ENCODE results near the gene TTC28. TPM values are rescaled to one million over a fixed set of nuclear protein-coding genes. Genes with fewer than 3 reads are reported as not detected.

The TTC28 gene
- total and polyA plus RNA-seq, 10 of the 15 experiments (the other 5 are each of a cell fraction or from before 2014, with no cell fraction given), result 0.15 to 8.4 (median 1.4) TPM

- Histone ChIP-seq H3K4me1 (ENCODE audit: control insufficient read depth, insufficient read depth, low read length) (no peaks in the 10 kb centered on the region), H3K9ac (ENCODE audit: control insufficient read depth, insufficient read depth, low read length) (no peak overlapping the region), H3K27me3 (replicated peaks in 1 of 2; ENCODE audit: control insufficient read depth in 2 of 2, insufficient read depth in 2 of 2, low read length in 1 of 2) (no peaks in the 10 kb centered on the region), H3K9me3 (replicated peaks; ENCODE audit: control insufficient read depth, insufficient read depth, low read length) (no peaks in the 10 kb centered on the region), H3K4me3 (no peak overlapping the region), H3K4me2 (ENCODE audit: control insufficient read depth, insufficient read depth) (no peak overlapping the region), H2AFZ (ENCODE audit: control insufficient read depth, low read depth, low read length) (no peak overlapping the region), H3K36me3 (ENCODE audit: control insufficient read depth in 2 of 2, insufficient read depth in 2 of 2, low read length in 1 of 2) (no peaks in the 10 kb centered on the region), H3K79me2 (ENCODE audit: control insufficient read depth, insufficient read depth, low read length) (no peaks in the 10 kb centered on the region), H4K20me1 (ENCODE audit: control insufficient read depth, insufficient read depth) (no peaks in the 10 kb centered on the region), H3K27ac (ENCODE audit: control insufficient read depth, insufficient read depth) (no peak overlapping the region)
- FAIRE-seq (no peak), DNase-seq (ENCODE audit: low read depth, low spot score) (no peak), ATAC-seq (no peak)
- CTCF ChIA-PET, result interaction anchor here (1.1 to 1.8 kb wide), 2 partner anchors 63 to 607 kb away, joined by 3 to 4 read pairs; no protein-coding TSS in a partner anchor
- POLR2A ChIA-PET, result no interaction called here
- WGBS (ENCODE audit: insufficient coverage, insufficient replicate concordance, low lambda C conversion rate, missing lambda C conversion rate), result 54% methylated on average over 15 of the region's 15 CpGs
- RAD21 ChIA-PET (ENCODE audit: unreplicated experiment), result no interaction called here
- TF ChIP-seq RAD51 (IDR thresholded peaks at IDR 0.05) (no peak), MXI1 (IDR thresholded peaks at IDR 0.05; ENCODE audit: low read depth, low read length) (no peak), ZNF24 (IDR thresholded peaks at IDR 0.05) (no peak), NFXL1 (IDR thresholded peaks at IDR 0.05; ENCODE audit: borderline replicate concordance) (no peak), NFYB (IDR thresholded peaks at IDR 0.05; ENCODE audit: insufficient read depth, low read depth, low read length) (no peak), NR2F1 (conservative IDR thresholded peaks at IDR 0.05) (no peak), SMAD1 (IDR thresholded peaks at IDR 0.05; ENCODE audit: low read depth, partially characterized antibody) (no peak), FOS (IDR thresholded peaks at IDR 0.05; ENCODE audit: borderline replicate concordance, extremely low read depth, insufficient read length) (no peak), SUPT20H (IDR thresholded peaks at IDR 0.05; ENCODE audit: borderline replicate concordance, control insufficient read depth, low read depth, low read length) (no peak), TBL1XR1 (IDR thresholded peaks at IDR 0.05; ENCODE audit: low read depth, low read length) (no peak), RELA (IDR thresholded peaks at IDR 0.05; ENCODE audit: borderline replicate concordance, partially characterized antibody) (no peak), RCOR1 (conservative IDR thresholded peaks at IDR 0.05; ENCODE audit: low read depth, low read length) (no peak), BACH1 (IDR thresholded peaks at IDR 0.05; ENCODE audit: borderline replicate concordance) (no peak)
- TF ChIP-seq, protein P1, sequence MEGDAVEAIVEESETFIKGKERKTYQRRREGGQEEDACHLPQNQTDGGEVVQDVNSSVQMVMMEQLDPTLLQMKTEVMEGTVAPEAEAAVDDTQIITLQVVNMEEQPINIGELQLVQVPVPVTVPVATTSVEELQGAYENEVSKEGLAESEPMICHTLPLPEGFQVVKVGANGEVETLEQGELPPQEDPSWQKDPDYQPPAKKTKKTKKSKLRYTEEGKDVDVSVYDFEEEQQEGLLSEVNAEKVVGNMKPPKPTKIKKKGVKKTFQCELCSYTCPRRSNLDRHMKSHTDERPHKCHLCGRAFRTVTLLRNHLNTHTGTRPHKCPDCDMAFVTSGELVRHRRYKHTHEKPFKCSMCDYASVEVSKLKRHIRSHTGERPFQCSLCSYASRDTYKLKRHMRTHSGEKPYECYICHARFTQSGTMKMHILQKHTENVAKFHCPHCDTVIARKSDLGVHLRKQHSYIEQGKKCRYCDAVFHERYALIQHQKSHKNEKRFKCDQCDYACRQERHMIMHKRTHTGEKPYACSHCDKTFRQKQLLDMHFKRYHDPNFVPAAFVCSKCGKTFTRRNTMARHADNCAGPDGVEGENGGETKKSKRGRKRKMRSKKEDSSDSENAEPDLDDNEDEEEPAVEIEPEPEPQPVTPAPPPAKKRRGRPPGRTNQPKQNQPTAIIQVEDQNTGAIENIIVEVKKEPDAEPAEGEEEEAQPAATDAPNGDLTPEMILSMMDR (IDR thresholded peaks at IDR 0.05 in 2 of 3, conservative IDR thresholded peaks at IDR 0.05 in 1 of 3; ENCODE audit: control insufficient read depth in 2 of 3, extremely low read depth in 1 of 3, insufficient read depth in 1 of 3, low read depth in 3 of 3, low read length in 3 of 3), result no peak
- TF ChIP-seq, protein P2, sequence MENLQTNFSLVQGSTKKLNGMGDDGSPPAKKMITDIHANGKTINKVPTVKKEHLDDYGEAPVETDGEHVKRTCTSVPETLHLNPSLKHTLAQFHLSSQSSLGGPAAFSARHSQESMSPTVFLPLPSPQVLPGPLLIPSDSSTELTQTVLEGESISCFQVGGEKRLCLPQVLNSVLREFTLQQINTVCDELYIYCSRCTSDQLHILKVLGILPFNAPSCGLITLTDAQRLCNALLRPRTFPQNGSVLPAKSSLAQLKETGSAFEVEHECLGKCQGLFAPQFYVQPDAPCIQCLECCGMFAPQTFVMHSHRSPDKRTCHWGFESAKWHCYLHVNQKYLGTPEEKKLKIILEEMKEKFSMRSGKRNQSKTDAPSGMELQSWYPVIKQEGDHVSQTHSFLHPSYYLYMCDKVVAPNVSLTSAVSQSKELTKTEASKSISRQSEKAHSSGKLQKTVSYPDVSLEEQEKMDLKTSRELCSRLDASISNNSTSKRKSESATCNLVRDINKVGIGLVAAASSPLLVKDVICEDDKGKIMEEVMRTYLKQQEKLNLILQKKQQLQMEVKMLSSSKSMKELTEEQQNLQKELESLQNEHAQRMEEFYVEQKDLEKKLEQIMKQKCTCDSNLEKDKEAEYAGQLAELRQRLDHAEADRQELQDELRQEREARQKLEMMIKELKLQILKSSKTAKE (IDR thresholded peaks at IDR 0.05; ENCODE audit: low read depth, poor library complexity, severe bottlenecking), result no peak
- TF ChIP-seq, protein P3, sequence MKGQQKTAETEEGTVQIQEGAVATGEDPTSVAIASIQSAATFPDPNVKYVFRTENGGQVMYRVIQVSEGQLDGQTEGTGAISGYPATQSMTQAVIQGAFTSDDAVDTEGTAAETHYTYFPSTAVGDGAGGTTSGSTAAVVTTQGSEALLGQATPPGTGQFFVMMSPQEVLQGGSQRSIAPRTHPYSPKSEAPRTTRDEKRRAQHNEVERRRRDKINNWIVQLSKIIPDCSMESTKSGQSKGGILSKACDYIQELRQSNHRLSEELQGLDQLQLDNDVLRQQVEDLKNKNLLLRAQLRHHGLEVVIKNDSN (IDR thresholded peaks at IDR 0.05; ENCODE audit: borderline replicate concordance, extremely low read length, insufficient read depth, low read depth, low read length), result no peak
- intact Hi-C loops (cut with micrococcal nuclease; ENCODE audit: unreplicated experiment) (no loop called here), in situ Hi-C loops (cut with MboI) (no loop called here)
- no TSS peak for BruUV-seq (replicated peaks)
- SMC1A ChIA-PET (ENCODE audit: uncharacterized antibody, unreplicated experiment), result no interaction called here
These were observed 696.3 kb downstream of the TTC28 start for GRCh38 chr22:27983361-27983791.

Measured in GM12878 (cell line).